CD4-positive, alpha-beta T cell treated with Interleukin-15 for 1 hour (primary cell): Measurements from ENCODE around the gene ZNF516.

Experiments used
- DNase-seq: peaks from one replicate; pipeline ENCODE4 v3.0.0-alpha.2; 2020

The ZNF516 gene

DNA sequence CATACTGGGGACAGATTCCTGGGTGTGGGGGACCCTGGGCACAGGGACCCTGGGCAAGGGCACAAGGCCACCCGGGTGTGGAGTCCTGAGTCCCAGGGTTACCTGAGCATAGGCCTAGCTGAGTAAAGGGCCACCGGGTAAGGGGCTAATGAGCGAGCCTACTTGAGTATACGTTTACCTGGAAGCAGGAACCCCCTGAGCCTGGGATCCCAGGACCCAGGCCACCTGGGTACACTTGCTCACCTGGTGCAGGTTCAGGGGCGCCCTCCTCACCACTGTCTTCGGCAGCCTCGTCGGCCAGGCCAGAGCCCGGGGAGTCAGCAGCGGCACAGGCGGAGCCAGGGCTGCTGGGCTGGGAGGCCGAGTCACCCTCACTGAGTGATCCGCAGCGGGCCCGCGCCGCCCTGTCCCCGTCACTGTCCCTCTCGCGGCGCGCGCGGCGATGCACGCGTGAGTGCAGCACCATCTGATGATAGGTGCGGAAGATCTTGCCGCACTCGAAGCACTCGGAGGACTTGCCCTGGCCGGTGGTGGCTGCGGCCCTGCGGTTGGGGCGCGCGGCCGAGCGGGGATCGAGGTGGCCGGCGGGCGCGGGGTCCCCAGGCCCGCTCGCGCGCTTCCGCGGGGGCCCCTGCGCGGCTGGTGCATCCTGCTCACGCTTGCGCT lies 53.9 kb downstream of the ZNF516 start:
- DNase-seq = no peak

DNA sequence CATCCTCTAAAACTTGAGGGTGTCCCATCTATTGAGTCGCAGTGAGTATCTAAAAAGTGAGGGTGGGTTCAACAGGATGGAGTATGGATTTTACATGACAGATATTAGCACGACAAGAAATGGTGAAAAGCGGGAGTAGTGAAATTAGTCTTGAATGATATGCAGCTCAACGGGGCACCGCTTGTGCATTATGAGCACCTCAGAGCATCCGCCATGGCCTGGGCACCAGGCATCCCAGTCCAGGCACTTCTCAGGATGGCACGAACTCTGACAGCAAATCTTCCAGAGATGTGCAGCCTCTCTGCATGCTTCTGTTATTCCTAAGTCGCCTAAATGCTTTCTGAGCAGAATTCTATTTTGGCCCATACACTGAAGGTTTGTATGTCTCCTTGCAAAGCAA lies 57.1 kb downstream of the ZNF516 start:
- no peak for DNase-seq

DNA sequence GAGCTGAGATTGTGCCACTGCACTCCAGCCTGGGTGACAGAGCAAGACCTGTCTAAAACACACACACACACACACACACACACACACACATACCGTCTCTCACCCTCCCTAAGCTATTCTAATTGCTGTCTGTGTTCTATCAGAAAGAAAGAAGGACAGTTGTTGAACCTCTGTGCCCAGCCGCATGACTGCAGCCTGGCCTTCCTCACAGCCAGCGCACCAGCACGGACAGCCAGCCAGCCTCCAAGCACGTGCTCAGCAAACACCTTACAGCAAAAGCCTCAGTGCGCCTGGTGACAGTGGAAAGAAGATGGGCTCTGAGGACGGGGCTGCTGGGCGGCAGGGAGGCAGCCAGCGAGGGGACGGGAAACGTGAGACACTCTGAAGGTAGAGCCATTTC lies 58.0 kb downstream of the ZNF516 start:
- DNase-seq = no peak

DNA sequence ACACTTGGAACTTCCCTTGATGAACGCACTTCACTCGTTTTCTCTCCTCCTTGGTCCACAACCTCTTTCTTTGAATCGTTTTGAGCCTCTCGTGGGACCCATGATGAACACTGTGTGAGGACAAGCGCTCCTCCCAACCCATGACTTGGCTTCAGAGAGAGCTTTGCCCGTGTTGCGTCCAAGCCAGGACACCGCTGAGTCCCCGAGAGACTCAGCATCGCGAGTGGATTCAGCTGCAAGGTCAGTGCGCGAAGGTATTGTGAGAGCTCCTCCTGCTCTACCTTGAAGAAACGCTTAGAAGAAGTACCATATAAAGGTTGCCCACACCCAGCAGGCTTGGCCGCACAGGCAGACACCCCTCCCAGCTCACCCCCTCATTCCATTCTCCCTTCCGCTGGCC lies 58.7 kb downstream of the ZNF516 start:
- DNase-seq = no peak

DNA sequence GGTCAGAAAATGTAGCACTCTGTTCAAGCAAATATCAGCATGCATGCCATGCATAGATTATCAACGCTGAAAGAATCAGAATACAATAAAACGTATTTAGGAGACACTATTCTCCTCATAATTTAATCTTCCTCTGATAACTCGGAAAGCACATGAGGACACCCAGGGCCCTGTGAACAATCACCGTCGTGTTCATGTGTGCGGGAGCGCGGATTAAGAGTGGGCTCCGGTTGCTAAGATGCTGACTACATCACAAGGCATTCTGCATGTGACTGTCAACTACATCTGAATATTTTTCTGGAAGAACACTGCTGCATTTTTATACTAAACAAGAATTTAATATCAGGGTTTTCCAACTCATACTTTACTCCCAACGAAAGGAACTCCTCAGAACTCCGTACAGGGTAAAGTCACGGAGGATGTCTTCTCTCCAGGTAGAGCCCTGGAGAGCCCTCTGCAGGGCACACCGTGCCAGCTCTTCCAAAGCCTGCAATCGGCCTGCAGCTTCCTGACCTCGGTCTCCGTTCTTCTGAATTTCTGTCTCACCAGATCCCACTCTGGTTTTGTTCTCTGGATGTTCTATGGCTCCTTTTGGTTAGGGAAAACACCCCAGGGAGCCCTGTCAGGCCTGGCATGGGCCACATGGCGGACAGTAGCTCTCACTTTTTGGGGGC lies 59.6 kb downstream of the ZNF516 start:
- DNase-seq = no peak

DNA sequence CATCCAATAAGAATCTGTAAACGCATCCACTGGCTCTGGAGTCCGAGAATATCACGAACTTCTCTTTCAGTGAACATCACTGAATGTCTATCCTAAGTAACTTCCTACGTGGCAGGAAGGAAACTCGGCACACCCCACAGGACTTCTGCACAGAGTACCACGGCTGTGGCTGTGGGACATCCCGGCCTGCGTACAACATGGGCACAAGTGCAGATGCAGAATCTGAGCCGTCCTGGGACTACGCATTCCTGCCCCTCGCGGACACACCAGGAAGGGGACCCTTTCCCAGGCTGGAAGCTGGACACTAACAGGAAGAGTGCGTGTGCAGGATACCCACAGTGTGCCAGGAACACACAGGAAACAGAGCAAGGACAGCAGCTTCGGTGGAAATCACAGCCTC lies 60.6 kb downstream of the ZNF516 start:
- no peak for DNase-seq

DNA sequence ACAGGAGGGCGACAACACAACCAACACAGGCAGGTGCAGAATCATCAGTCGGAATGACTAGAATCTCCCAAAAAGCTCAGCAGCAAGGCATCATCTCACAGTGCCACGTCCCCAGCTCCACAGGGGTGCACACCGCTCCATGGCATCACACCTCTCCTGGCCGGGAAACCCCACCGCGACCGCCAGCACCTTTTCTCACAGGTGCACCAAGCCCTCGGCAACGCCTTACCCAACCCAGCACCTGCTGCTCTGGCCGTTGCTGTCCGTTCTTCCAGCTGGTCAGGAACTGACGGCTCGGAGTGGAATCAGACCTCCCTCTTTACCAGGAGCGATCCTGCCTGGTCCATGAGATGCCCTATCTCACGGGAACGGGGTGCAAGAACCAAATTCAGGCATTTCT lies 61.3 kb downstream of the ZNF516 start:
- DNase-seq = no peak

DNA sequence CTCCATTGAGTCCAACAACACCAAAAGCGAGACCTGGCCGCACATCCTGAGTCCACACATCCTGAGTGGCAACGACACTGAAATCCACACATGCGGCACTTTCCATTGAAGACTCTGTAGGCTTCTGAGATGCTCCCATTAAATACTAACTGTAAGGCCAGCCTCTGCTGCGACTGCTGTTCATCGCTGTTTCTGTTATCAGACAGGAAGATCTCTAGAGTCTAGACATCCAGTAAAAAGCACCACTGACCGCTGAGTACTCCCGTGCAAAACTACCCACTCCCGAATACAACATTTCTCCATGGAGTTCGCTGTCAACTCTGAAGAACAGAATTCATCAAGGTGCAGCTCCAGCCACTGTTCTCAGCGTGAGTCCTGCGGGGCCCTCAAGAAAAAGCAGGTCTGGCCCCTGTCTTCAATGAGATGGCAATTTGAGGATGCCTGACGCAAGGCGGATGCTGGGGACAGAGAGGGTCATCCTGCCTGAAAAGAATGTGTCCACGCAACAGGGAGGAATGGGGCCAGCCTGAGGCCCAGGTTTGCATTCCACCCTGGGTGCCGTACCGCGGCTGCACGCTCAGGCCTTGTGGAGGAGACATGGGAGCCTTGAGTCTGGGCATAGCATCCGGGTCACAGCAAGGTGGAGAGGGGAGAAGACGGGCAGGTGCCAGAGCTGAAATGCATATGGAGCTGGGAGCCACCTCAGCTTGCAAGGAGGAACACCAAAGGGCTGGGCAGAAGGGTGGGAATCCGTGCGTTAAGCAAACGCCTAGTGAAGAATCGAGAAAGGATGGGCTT lies 61.9 kb downstream of the ZNF516 start:
- DNase-seq = no peak

DNA sequence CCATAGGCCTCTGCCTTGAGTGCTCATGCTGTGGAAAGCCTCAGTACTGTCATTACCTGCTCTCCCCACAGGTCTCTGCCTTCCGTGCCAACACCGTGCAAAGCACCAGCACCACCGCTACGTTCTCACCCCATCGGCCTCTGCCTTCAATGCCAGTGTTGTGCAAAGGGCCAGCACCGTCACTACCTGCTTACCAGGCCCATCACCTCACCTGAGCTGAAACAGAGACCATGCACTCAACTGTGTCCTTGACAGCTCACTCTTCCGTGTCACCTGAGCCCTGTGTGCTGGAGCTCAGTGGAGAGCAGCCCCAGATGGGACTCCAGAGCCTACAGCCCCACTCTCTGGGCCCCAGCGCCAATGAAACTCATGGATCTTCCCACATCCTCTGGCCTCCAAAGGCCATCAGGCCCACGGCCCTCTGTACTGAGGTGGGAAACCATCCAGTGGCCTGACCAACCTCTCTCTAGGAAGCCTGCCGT lies 62.7 kb downstream of the ZNF516 start:
- no peak for DNase-seq

DNA sequence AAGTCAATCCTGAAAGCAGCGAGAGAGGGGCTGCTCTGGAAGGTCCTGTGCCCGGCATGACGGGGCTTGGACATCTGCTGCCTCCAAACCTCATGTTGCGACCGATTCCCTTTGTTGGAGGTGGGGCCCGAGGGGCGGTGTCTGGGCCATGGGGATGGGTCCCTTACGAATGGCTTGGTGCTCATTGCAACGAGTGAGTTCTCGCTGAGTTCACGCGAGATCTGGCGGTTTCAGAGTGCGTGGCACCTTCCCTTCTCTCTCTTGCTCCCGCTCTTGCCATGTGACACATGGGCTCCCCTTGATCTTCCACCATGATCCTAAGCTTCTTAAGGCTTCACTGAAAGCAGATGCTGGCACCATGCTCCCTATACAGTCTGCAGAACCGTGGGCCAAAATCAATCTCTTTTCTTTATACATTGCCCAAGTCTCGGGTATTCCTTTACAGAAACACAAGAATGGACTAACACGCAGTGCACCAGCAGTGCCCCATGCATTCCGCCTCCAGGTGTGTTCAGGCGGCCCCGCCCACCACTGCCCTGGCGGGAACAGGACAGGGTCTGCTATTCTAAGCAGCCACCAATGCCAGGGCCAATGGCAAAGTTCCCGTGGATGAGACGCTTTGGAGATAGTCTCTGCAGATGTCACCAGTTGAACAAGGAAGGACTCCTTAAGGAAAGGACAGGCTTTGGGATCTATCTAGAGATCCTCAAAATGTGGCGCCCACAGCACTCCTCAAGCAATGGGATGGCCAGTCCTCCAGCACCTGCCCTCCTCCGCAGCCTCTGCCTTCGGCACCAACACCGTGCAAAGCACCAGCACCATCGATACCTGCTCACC lies 63.4 kb downstream of the ZNF516 start:
- no peak for DNase-seq

DNA sequence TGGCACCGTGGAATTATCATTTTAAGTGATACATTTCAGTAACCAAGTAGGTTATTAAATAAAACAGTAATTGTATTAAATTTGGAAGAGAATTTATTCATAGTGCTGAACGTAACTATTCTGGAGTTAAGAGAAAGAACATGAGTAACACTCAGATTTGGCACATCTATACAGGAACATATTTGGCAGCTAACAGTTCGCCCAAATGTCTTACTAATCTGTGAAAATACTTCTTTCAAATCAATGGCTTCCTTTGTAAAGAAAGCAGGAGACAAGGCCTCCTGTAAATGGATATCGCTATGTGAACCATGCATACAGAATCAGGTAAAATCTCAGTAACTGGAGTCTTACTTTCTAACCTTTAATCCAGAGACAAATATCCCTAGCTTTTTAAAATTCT lies 64.4 kb downstream of the ZNF516 start:
- no peak for DNase-seq

DNA sequence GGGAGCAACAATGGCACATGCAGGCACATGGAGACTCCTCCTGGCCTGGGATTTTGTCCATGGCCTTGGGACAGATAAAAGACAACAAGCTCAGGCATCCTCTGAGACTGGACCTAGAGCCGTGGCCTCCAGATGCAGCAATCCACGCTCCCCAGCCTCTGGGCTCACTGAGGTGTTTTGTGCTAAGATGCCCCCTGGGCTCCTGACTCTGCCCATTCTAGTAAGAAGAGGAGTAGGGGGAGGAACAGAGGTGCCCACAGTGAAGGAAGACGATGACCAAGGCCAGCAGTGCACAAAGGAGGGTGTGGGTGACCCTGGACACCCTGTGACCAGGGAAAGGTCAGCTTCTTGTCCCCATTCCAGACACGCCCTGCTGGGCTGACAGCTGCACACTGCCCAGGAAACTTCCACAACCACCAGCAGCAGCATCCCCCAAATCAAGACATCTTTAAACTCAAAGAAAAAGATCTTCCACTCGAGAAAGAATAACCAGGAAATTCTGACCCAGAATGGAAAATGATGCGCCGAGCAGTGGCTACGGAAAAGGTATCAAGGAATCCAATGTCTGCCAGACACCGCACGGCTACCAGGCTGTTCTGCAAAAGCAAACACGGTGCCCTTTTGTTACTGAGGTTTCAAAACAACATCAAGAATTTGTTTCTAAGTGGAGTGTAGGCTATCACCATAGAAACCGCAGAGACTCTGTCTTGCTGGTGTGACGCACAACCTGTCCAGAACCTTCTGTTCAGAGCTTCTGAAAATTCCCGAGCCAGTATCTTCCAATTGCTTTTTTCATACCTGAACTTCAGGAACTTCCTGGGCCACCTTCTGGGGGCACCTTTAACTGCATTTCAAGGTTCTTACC lies 65.5 kb downstream of the ZNF516 start:
- DNase-seq = no peak

DNA sequence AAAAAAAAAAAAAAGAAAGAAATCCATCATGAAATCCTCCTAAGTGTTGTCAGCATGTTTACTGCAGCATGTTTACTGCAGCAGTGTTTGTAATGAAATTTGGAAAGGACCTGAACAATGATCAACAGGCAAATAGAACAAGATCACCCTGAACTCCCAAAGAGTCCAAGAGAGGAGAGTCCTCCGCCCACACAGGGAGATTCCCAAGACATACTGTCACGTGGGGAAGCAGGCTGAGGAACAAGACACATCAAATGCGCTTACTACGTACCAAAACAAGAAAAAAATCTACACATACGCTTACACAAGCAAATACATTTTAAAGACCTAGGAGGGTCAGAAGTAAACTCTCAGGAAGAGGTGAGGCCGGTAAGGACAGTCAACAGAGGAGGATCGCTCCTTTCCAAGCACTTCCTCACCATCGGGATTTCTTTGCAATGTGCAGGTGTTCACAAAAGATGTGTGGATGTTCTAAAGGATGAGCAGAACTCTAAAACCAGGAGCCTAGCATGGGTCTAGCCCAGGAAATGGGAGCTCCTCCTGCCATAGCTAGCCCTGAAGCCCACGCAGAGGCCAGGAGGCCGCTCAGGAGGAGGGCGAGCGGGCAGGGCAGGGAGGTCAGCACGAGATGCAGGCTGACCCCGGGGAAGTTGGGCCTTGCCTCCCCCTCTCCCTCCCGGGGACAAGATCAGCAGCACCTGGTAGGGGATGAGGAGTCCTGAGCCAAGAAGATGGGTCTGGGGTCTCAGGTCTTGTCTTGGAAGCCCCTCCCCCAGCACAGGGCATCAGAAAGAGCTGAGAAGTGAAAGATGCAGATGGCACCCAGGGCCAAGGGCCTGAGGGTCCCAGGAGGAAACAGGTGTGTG lies 66.4 kb downstream of the ZNF516 start:
- DNase-seq = no peak

DNA sequence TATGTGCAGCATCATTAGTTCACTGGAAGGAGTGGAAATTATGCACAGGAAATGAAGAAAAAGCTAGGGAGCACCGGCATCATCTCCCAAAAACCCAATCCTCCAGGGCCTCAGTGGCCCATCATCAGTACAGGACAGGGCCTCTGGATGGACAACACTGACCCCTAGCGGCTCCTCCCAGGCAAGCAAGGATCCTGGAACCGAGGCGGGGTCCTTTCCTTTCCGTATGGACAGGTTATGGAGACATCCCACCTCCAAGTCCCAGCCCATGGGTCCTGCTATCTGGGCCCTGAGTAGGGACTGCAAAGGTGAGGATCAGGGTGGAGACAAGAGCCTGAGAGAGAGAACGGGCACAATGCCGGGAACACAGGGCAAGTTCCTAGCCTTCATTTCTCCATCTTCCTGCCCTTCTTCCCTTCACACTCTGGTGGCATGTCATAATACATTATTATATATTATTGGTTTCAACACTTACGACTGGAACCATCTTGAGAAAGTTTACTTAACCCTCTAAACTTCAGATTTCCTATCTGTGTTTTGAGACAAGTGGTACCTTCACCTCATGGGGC lies 68.2 kb downstream of the ZNF516 start:
- no peak for DNase-seq

DNA sequence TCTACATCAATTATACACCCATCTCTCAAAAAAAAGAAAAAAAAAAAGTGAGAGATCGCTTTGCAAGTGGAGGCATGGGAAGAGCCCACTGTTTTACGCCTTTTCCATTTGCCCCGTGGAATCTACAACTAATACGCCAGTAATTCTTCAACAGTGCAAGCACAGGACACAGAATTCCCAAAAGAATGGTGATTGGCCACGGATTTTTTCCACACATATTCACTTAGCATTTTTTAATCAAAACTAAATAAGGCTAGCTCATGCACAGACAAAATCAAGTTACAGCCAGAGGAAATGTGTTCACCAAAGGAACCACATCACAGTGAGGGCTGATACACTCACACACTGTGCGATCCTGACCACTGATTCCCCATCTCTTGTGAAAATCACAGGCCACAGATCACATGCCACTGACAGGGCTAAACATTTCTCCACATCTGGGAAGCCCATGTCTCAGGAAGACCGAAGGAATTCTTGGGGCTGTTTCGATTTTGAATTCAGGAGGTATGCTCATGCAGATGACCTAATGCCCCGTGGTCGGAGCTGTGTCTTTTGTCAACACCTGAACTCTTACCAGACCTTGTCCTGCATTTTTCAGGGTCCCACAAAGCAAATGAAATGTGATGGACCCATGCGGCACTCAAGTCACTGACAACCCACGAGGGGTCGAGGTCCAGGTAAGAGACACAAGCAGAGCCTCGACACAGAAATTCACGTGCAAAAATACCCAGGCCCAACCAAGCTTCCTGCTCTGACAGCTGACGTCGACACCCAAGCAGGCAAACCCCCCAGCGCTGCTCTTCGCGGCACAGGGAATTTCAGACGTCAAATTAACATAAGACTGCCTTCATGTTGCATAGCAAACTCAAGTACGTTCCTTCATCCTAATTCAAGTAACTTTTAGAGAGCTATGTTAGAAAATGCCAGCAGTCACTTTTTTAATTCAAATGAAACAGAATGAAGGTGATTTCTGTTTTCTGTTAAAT lies 69.6 kb downstream of the ZNF516 start:
- DNase-seq = no peak

DNA sequence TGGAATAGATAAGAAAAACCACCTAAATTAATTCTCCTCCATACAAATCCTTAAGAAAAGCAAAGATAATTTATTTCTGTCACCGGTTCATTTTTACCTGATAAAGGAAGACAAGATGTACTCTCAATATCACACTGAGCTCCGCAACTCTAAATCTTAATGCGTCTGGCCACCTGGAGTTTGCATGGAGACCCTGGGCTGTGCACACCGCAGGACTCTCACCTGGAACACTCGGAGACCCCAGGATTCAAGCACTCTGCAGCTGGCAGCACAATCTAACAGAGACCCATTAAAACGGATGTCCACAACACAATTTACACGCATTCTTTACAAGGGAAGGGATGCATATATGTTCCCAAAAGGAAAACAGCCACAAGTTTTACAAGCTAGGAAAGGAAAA lies 72.2 kb downstream of the ZNF516 start:
- DNase-seq = no peak

DNA sequence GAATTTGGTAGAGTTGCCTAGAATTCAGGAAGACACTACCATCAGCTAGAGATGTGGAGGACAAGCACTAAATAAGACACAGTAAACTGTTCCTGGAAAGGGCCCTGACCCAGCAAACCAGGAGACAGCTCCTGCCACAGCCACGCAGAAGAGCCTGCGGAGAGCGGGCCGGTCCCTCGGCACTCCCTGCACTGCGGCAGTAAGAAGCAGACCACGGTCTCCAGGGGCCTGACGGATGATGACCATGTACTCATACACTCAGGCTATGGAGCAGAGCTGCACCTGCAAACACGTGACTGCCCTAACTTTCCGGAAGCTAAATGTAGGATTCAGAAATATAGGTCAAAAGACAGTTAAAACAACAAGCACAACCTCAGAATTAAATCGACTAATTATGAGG lies 72.9 kb downstream of the ZNF516 start:
- no peak for DNase-seq

DNA sequence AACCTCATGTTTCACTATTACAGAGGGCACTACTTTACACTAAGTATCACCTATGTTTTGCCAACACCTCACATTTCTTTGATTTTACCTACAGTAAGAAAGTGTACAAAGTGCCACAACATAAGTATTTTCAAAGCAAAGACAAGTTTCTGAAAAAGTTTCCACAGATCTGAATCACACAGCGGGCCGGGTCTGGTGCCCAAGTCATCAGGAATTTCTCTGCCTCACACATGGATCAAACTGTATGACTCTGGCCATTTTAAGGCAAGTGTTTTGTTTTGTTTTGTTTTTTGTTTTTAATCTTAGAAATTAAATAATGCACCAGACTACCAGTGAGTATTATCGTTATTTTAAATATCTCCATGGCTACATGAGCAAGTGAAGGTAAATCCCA lies 73.4 kb downstream of the ZNF516 start:
- no peak for DNase-seq

DNA sequence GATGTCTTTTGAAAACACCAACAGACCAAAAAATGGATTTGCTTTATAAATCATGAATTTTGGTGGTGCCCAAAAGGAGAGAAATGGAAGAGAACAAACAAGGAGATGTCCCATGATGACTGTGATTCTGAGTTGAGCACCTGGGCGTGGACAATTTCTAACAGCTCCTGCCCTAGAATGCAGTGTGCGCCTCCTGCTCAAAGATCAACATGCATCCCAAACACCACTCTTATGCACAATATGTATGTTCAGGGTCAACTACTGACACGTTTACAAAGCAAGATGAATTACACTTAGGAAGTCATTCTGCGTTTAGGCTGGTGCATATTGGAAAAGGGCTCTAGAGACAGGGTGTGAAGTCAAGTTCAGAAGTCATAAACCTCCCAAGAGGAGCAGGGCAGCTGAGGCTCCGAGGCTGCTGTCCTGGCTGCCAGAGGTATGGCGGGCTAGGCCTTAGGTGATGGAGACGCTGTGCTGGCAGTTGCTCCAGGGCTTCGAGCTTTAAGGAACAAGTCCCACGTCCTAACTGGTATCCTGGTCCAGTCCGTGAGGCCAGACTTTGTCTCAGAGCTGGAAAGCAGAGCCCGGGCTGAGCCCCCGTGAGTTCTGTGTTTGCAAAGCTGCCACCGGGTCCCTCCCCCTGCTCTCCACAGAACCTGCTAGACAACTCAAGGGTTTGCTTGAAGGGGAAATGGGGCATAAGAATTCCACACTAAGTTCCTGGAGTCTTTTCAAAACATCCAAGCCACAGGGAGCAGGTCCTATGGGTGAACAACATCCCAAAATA lies 74.0 kb downstream of the ZNF516 start:
- no peak for DNase-seq
